RKO (cell line): ENCODE results near the gene LIMS4.
"Not testable (repeated sequence)": the region's sequence is repeated elsewhere in the genome, so short reads cannot be mapped to it uniquely, and the experiment has no call there.

Experiments
- DNase-seq: peaks from one replicate; pipeline ENCODE4 v3.0.0-alpha.2; 2016; ENCODE audit warnings: low spot score

LIMS4 gene, protein sequence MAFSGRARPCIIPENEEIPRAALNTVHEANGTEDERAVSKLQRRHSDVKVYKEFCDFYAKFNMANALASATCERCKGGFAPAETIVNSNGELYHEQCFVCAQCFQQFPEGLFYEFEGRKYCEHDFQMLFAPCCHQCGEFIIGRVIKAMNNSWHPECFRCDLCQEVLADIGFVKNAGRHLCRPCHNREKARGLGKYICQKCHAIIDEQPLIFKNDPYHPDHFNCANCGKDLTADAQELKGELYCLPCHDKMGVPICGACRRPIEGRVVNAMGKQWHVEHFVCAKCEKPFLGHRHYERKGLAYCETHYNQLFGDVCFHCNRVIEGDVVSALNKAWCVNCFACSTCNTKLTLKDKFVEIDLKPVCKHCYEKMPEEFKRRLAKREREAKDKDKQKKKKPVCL

DNA sequence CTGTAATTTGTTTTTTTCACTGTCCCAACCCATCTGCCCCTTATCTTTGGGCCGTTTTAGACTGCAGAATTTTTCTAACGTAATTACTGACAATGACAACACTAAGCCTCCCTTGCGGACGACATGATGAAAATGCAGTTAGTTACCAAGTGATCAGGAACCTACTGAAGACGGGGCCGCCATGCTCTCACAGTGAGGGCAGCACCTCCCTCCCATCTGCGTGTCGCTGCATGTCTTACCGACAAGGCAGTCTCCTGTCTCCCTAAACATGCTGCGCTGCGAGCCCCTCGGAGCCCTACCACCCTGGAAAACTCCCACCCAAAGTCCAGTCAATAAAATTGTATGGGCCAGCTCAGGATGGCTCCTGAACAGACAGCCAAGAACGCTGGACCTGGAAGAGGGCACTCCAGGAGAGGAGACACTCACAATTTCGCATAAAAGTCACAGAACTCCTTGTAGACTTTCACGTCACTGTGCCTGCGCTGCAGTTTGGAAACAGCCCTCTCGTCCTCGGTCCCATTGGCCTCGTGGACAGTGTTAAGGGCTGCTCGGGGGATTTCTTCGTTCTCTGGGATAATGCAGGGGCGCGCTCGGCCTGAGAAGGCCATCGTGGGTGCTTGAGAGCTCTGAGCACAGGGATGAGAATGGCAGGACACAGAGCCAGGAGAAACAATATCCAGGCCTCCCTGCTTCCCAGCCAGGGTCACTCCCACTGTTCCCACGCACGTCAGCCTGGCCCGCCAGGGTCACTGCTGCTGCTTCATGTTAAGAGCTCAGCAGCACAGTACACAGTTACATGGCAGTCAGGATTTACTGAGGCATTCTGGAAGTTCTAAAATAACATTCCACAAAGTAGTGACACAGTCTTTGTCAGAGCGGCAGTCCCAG is at the start of gene LIMS4:
LIMS4 (minus strand) TSS at position 646 of the 888 bp plus-strand sequence; CDS start at position 608, 38 bp downstream.
- not testable (repeated sequence) for DNase-seq

DNA sequence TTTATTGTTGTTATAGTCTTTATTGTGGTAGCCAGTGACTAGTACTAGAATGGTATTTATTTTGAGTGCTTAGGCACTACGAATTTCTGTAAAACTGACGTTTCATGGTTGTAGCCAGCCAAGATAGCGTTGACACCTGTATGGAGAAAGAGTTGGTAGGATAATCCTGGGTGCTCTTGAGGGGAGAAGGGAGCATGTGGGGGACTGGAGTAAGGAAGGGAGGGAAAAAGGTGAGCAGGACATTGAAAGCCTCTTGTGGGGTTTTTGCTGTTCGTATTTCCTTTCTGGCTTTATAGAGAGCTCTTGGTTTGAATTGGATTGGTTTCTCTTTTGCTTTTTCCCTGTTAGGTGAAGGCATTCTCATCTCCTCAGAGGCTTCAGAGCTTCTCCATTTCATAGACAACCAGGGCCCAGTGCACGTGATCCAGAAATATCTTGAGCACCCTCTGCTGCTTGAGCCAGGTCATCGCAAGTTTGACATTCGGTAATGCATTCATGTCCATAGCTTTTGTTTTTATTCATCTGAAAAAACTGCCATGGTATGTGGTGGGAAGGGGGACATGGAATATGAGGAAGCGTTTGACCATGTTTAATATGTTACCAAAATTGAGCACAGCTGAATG is 27.2 kb upstream of the LIMS4 start:
- DNase-seq = not testable (repeated sequence)

DNA sequence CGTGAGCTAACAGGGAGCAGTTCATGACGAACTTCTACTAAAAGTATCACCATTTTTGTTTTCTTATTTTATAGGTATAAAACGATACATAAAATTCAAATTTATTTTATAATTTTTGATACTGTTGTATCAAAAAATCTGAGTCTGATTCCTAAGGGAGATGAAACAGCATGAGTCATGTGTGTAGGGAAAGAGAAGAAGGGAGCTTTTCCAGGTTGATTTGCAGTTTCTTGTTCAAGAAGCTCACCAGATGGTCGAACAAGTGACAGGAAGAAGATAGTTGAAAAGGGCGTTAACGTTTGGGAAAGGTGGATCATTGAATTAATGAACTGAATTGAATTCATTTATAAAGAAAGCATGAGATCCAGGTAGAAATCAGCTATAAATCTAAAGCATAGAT is 23.4 kb upstream of the LIMS4 start:
- not testable (repeated sequence) for DNase-seq

DNA sequence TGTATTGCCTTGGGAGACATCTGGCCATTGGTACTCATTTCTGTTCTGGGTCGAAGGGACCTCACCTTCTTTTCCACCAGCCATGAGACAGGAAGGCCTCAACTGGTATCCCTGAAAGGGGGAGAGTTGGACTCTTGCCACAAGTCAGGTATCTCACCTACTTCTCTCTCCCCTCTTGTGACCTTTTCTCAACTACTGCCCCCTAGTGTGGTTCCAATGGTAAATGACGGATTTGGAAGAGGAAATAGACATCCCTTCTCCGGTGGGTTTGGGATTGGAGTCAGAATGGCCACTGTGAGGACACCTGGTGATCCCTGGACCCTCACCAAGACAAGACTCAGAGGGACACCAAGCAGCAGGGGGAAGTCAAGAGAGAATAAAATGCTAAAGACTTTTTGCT is 21.9 kb upstream of the LIMS4 start:
- not testable (repeated sequence) for DNase-seq

DNA sequence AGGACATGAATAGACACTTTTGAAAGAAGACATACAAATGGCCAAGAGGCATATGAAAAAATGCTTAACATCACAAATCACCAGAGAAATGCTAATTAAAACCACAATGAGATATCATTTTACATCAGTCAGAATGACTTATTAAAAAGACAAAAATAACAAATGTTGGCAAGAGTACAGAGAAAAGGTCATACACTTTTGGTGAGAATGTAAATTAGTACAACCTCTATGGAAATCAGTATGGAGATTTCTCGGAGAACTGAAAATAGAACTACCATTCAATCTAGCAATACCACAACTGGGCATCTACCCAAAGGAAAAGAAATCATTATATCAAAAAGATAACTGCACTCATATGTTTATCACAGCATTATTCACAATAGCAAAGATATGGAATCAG is 16.4 kb upstream of the LIMS4 start:
- not testable (repeated sequence) for DNase-seq

DNA sequence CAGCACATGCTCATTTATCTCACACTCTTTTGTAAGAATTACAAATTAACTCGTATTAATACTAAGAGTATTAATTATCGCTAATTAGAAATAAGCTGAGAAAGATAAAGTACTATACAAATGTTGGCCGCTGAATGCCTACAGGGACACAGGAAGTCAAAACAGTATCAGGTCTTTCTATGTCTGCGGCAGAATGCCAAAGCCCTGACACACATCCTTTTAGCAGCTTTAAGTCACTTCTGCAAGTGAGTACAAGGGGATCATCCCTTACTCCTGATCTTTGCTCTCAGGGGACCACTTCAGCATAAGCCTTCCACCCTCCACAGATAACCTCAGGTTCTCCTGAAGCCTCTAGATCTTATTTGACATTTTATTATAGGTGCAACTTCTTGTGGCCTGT is 10.1 kb upstream of the LIMS4 start:
- not testable (repeated sequence) for DNase-seq

DNA sequence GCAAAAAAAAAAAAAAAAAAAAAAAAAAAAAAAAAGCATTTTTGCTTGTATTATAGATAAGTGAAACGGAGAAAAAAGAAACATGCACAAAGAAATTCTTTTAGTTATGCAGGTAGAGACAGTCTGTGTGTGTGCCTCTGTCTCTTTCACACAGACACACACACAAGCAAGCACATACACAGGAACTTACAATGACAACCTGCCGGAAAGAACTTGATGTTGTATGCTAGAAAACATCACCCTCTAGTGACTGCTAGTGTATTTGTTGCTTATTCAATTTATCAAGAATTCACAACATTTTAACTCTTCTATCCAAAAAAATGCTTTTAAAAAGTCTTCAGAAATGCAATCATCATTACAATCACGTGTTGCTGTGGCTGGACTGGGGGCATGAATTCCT is 8.6 kb upstream of the LIMS4 start:
- DNase-seq = not testable (repeated sequence)

DNA sequence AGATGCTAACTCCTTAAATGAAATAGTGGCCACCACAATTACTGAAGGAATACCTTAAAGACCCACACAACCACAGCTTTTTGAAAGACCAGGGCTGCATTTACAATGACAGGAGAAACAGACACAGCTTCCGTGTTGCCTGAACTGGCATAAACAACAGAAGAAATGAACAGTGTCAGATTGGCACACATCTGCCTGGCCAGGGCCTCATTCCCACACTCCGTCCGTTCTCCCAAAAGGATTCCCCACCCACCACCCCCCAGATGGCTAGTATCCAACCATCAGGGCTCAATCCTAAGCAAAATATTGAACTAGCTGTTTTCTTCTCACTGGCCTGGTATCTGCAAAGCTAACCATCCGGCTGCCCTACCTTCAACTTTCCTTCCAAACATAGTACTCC is 7.5 kb upstream of the LIMS4 start:
- DNase-seq = not testable (repeated sequence)

DNA sequence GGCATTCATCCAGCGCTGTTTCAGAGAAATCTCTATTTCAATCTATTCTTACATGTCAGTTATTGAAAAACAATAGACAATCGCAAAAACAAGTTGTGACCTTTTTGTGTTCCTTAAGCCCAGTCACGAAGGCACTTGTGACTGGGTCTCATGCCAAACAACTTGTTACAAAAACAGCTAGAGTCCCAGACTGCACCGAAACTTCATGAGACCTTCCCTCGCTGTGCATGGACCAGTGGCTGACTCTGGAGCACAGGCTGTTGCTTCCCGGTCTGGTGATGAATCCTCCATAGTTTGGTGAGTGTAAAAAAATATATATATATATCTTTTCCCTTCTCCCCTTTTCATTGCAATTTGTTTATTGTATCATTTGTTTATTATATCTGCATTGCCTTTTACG is 4.8 kb upstream of the LIMS4 start:
- not testable (repeated sequence) for DNase-seq

DNA sequence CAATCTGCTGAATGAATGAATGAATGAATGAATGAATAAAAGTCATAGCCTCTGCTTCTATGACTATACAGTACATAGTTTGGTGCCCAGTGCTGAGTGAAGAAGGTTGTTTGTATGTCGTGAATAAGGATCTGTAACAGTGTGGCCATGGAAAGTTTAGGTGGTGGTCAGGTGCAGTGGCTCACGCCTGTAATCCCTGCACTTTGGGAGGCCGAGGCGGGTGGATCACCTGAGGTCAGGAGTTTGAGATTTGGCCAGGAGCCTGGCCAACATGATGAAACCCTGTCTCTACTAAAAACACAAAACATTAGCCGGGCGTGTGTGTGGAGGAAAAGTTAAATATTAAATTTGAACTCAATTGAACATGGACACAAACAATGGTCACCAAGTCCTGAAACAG is 4.3 kb upstream of the LIMS4 start:
- not testable (repeated sequence) for DNase-seq

DNA sequence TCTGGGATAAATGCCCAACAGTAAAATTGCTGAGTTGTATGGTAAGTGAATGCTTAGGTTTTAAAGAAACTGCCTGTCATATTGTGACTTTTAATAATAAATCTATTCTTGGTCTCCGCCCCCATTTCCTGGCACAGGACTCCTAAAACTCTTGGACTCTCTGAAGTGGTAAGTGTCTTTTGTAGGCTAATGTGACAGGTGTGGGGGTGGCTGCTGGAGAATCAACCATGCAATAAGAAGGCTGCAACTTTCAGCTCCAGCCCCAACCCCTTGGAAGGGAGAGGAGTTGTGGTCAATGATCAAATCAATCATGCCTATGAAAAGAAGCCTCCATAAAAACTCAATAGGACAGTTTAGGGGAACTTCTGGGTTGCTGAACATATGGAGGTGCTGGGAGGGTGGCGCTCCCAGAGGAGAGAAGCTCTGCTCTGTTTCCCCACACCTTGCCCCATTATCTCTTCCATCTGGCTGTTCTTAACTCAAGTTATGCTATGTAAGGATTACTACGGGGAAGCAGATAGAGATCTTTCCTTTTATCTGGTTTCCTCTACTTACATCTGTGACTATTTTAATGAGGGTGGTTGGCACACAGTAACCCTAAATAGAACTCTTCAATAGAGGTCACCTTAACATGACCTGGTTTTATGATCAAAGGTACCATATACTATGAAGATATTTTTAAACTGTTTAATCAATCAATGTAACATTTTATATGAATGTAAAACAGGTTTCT is 3.2 kb upstream of the LIMS4 start:
- DNase-seq = not testable (repeated sequence)

DNA sequence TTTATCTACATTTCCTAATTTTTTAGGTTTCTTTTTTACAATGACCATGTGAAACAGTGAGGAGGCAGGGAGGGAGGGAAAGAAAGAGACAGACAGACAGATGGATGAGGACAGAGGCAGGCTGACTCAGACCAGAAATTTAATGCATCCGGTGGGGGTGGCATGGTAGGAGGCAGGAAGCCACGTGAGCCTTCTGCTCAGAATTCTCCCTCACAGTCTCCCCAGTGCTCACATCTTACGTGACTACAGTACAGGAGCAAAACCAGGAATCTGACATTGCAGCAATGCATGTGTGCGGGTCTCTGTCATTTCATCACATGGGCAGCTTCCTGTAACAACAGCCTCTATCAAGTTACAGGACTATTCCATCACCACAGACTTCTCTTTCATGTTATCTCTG is 2.3 kb upstream of the LIMS4 start:
- DNase-seq = not testable (repeated sequence)

DNA sequence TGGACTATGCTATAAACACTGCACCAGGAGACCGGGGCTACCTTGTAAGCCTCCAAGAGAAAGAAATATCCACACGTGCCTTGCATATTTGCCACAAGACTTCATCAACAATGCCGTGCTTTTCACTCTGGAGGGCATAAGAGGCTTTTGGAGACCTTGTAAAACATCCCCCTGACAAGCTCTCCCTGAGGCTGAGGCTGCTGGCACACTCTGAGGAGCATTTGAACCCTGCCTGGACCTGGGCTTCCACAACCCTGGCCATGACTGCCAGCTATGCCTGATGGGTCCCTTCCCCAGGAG is 393 bp upstream of the LIMS4 start:
- not testable (repeated sequence) for DNase-seq

DNA sequence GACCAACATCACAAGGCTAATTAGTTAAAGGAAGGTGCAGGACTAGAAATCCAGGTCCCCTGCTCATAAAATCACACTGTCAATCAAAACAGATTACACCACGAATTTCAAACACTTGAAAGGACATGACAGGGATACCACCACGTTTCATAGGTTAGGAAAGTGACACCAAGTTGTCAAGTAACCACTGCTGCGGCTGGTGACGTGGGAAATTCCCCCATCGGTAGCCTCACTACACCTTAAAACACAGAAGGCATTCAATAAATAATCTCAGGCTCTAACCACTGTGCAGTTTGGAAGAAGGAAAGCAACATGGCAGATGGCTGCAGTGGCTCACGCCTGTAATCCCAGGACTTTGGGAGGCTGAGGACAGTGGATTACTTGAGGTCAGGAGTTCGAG is 3.7 kb downstream of the LIMS4 start:
- DNase-seq = not testable (repeated sequence)

DNA sequence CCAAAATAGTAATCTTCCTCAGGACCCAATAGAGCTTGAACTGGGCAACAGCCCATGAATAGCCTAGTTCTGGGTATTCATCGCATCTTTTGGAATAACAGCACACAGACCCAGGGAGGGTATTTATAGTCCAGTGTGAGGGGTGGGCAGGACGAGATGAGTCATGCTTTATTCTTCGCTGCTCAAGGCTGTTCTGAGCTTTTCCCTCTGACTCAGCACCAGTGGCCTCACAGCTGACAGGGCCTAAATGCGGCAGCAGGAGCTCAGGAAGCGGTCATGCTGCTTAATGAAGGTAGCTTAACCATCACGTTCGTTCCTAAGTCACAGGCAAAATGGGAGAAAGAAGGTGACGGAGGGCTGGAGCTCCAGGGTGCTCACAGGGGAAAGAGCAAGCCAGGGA is 7.3 kb downstream of the LIMS4 start:
- DNase-seq = not testable (repeated sequence)

DNA sequence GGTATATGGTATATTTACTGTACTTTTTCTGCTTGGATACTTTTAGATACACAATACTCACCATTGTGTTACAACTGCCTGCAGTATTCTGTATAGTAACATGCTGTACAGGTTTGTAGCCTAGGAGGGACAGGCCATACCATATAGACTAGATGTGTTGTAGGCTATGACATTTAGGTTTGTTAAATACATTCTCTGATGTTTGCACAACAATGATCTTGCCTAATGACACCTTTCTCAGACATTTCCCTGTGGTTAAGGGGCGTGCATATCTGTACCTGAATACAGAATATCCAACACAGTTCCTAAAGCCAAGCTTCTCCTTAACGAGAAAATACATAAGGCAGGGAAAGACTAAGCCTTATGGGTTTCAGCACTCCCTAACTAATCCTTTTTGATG is 10.2 kb downstream of the LIMS4 start:
- not testable (repeated sequence) for DNase-seq

DNA sequence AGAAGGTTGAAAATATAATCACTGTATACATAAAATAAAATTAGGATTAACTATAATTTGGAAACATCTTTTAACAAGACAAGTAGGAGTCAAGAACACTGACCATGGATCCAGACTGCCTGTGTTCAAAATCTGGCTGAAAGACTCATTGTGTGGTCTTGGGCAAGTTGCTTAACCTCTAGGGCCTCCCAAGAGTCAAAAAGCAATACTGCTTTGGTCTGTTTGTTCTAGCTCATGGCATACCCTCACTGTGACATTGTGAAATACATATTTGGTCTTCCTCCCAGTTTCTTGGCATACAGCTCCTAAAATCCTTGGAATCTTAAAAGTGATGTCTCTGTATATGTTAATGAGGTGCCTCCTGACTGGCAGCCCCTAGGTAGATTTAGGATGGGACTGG is 12.3 kb downstream of the LIMS4 start:
- DNase-seq = not testable (repeated sequence)

DNA sequence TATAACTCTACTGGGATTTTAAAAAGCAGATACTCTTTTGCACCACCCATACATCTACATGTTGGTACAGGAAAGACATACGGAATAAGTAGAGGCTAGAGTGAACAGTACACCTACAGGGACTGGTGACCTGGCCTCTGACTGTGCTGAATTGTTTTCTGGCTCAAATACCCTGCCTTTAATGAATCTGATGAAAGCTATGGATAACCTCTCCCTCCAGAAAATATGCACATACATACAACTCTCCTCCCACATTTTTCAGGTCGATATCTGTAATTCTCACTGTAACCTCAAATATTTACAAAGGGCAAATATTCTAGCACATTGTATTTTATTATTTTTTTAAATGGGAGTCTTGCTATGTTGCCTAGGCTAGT is 15.4 kb downstream of the LIMS4 start:
- DNase-seq = not testable (repeated sequence)

DNA sequence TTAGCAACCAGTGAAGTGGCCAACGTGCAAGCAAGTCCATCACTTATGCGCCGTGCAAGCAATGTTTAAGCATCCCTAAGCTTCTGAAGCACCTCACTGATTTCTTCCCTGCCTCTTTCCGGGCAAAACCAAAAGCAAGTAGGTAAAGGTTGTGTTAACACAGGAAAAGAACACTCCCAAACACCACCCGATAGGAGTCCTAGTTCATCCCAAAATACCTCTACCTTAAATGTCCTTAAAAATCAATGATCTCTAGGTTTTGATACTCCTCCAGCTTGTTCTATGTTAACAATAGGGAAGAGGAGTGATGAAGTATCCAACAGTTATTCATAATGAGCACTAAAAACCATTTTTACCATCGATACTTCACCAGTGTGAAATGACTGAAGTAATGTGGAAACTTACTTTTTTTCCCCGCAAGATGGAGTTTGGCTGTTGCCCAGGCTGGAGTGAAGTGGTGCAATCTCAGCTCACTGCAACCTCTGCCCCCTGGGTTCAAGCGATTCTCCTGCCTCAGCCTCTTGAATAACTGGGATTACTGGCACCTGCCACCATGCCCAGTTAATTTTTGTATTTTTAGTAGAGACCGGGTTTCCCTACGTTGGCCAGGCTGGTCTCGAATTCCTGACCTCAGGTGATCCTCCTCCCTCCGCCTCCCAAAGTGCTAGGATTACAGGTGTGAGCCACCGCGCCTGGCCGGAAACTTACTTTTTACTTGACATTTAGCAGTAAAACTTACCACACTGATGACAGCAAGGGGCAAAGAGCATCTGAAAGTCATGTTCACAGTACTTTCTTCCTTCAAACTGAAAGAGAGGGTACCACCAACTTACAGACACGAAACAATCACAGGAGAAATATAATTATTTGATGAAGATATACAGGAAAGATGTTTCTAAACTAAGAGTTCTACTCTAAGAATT is 16.1 kb downstream of the LIMS4 start:
- DNase-seq = not testable (repeated sequence)

DNA sequence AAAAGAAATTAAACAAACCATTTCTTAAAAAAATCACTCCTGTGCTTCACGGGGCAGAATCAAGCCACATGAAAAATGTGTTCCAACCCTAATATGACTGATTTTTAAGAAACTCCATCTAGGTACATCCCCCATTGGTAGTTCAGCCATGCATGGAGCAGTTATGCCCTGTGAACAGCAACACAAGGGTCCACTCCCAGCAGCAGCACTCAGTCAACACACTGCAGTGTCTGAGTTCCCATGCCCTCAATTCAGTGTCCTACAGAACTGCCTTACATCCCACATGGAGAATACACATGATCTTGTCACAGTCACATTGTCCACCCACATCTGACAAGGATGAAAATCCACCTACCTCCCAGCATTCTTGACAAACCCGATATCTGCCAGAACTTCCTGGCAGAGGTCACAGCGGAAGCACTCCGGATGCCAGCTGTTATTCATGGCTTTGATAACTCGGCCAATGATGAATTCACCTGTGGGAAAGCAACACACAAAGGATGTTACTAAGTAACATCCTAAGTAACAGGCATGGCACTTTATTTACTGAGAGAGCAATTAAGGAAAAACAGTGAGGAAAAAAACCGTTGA is 17.4 kb downstream of the LIMS4 start:
- DNase-seq = not testable (repeated sequence)
